ENCODE results near the gene ANKRD24.
"Not testable (repeated sequence)": the region's sequence is repeated elsewhere in the genome, so short reads cannot be mapped to it uniquely, and the experiment has no call there.

Gene ANKRD24

GRCh38 chr19:4272894-4273293, 90.4 kb downstream of the ANKRD24 start:
- H3K9me3 ChIP-seq (ENCODE audit: control insufficient read depth, low read length) = no peaks in the 10 kb centered on the region
- no peak overlapping the region for H3K4me3 ChIP-seq (ENCODE audit: low read depth, low read length)
- no peak overlapping the region for H3K9ac ChIP-seq
- H3K4me2 ChIP-seq (ENCODE audit: low read length) = no peak overlapping the region
- H2AFZ ChIP-seq = no peak overlapping the region
- H3K27me3 ChIP-seq (ENCODE audit: control insufficient read depth, insufficient read depth, low read length) = no peaks in the 10 kb centered on the region
- no peaks in the 10 kb centered on the region for H3K79me2 ChIP-seq
- H3K36me3 ChIP-seq (ENCODE audit: control insufficient read depth, insufficient read depth, low read length) = no peaks in the 10 kb centered on the region
- no peak overlapping the region for H3K27ac ChIP-seq
- H3K4me1 ChIP-seq = no peaks in the 10 kb centered on the region
- no peak for TF ChIP-seq CTCF (IDR thresholded peaks at IDR 0.05)

GRCh38 chr19:4274321-4274686, 91.8 kb downstream of the ANKRD24 start:
- not testable (repeated sequence) for H3K27me3 ChIP-seq (ENCODE audit: control insufficient read depth, insufficient read depth, low read length); H3K4me2 ChIP-seq (ENCODE audit: low read length); H3K9ac ChIP-seq; H3K27ac ChIP-seq; H3K79me2 ChIP-seq; H3K4me1 ChIP-seq; H3K4me3 ChIP-seq (ENCODE audit: low read depth, low read length); H2AFZ ChIP-seq; H3K36me3 ChIP-seq (ENCODE audit: control insufficient read depth, insufficient read depth, low read length); H3K9me3 ChIP-seq (ENCODE audit: control insufficient read depth, low read length)
